ENCODE measurements around the gene SPG7. TPM values are rescaled to one million over a fixed set of nuclear protein-coding genes. Genes with fewer than 3 reads are reported as not detected.

The SPG7 gene
- total RNA-seq, 1 experiment from 2014 or later = 141 TPM

- TF ChIP-seq GRHL2 (CRISPR knock-in tag; IDR thresholded peaks at IDR 0.05; ENCODE audit: insufficient replicate concordance, severe bottlenecking) (no peak), ELF4 (CRISPR knock-in tag; IDR thresholded peaks at IDR 0.05; ENCODE audit: low read depth) (no peak), FOXP4 (CRISPR knock-in tag; IDR thresholded peaks at IDR 0.05) (no peak)
Observed at GRCh38 chr16:89583895-89584644, 75.9 kb downstream of the SPG7 start (continued).

GRCh38 chr16:89584768-89585549 lies 76.8 kb downstream of the SPG7 start:
- no peaks in the 10 kb centered on the region for H3K4me1 Mint-ChIP-seq
- ATAC-seq (no peak), DNase-seq (ENCODE audit: low spot score) (no peak)
- H3K27me3 Mint-ChIP-seq (ENCODE audit: low read depth) = no peaks in the 10 kb centered on the region
- ChIA-PET CTCF (interaction anchor here (0.9 to 1.2 kb wide), 2 partner anchors 15 to 19 kb away, joined by 5 read pairs; no protein-coding TSS in a partner anchor), POLR2A (no interaction called here)
- no peaks in the 10 kb centered on the region for H3K9me3 Mint-ChIP-seq
- H3K36me3 Mint-ChIP-seq = peaks cover 16% of the 10 kb centered on the region
- no peak overlapping the region for H3K27ac Mint-ChIP-seq
- TF ChIP-seq ELF4 (CRISPR knock-in tag; IDR thresholded peaks at IDR 0.05; ENCODE audit: low read depth) (no peak), CREM (CRISPR knock-in tag; IDR thresholded peaks at IDR 0.05) (no peak), RORB (CRISPR knock-in tag; IDR thresholded peaks at IDR 0.05) (no peak), GRHL2 (CRISPR knock-in tag; IDR thresholded peaks at IDR 0.05; ENCODE audit: insufficient replicate concordance, severe bottlenecking) (no peak), CDX4 (CRISPR knock-in tag; IDR thresholded peaks at IDR 0.05; ENCODE audit: borderline replicate concordance) (no peak), ETV6 (CRISPR knock-in tag; IDR thresholded peaks at IDR 0.05) (no peak), E2F4 (CRISPR knock-in tag; IDR thresholded peaks at IDR 0.05; ENCODE audit: borderline replicate concordance, low read depth) (no peak), USF1 (CRISPR knock-in tag; IDR thresholded peaks at IDR 0.05) (no peak), ATF6 (CRISPR knock-in tag; IDR thresholded peaks at IDR 0.05) (no peak), ZNF232 (CRISPR knock-in tag; IDR thresholded peaks at IDR 0.05) (no peak), ZMAT4 (CRISPR knock-in tag; IDR thresholded peaks at IDR 0.05) (no peak), MLX (CRISPR knock-in tag; IDR thresholded peaks at IDR 0.05) (no peak), NFATC4 (CRISPR knock-in tag; IDR thresholded peaks at IDR 0.05) (no peak), E2F1 (CRISPR knock-in tag; IDR thresholded peaks at IDR 0.05) (no peak), PRRX2 (CRISPR knock-in tag; IDR thresholded peaks at IDR 0.05) (no peak), GABPB1 (CRISPR knock-in tag; IDR thresholded peaks at IDR 0.05) (no peak), IRF1 (CRISPR knock-in tag; IDR thresholded peaks at IDR 0.05) (no peak), AFF4 (CRISPR knock-in tag; IDR thresholded peaks at IDR 0.05; ENCODE audit: borderline replicate concordance) (no peak)
- H3K4me3 Mint-ChIP-seq = no peak overlapping the region

All from WTC11 (cell line).